Ectodermal cell (in vitro differentiated cells): ENCODE data around the gene HERPUD1. TPM values are rescaled to one million over a fixed set of nuclear protein-coding genes. Genes with fewer than 3 reads are reported as not detected.
"Not testable (repeated sequence)": the region's sequence is repeated elsewhere in the genome, so short reads cannot be mapped to it uniquely, and the experiment has no call there.

Experiments
- H3K27ac ChIP-seq: 2 replicates; pipeline ENCODE4 v1.7.0; 2013; ENCODE audit warnings: mild to moderate bottlenecking, low read depth, low read length; ENCODE audit not compliant: insufficient read depth, poor library complexity, severe bottlenecking
- H3K27me3 ChIP-seq: 2 replicates; pipeline ENCODE4 v1.7.0; 2013; ENCODE audit warnings: mild to moderate bottlenecking, low read length; ENCODE audit not compliant: insufficient read depth, control insufficient read depth, poor library complexity, severe bottlenecking
- H3K36me3 ChIP-seq: one replicate; pipeline ENCODE4 v1.7.0; 2013; ENCODE audit warnings: low read length; ENCODE audit not compliant: control insufficient read depth, insufficient read depth
- H3K4me1 ChIP-seq: one replicate; pipeline ENCODE4 v1.7.0; 2013; ENCODE audit warnings: low read length; ENCODE audit not compliant: control insufficient read depth, insufficient read depth
- H3K4me3 ChIP-seq: 2 replicates; pipeline ENCODE4 v1.7.0; 2013; ENCODE audit warnings: low read depth, low read length, control low read depth; ENCODE audit not compliant: insufficient read depth
- H3K9me3 ChIP-seq: 2 replicates; pipeline ENCODE4 v1.7.0; 2013; ENCODE audit warnings: mild to moderate bottlenecking, low read length, moderate library complexity; ENCODE audit not compliant: control insufficient read depth
- WGBS, 2 experiments: methylation state at CpG; one replicate each; pipeline ENCODE4 v1.1.7; 2013; ENCODE audit warnings: missing lambda C conversion rate in 2 of 2; 5-methylcytosine and 5-hydroxymethylcytosine counted together
- polyA plus RNA-seq, 4 experiments: library from polyadenylated mRNA; stranded (reverse); fragments of 50-300 nt; gene quantifications; one replicate each; pipeline ENCODE4 v1.2.3, GENCODE V29; 2013

Gene HERPUD1
- polyA plus RNA-seq (2013, experiment 1 of 4) = 20.1 TPM
- polyA plus RNA-seq (2013, experiment 2 of 4) = 24.4 TPM
- 24.8 TPM for polyA plus RNA-seq (2013, experiment 3 of 4)
- 25.9 TPM for polyA plus RNA-seq (2013, experiment 4 of 4)

GRCh38 chr16:56931892-56932720 is at the start of gene HERPUD1:
Gene HERPUD1 (plus strand): TSS chr16:56932142. CDS start chr16:56932245, 103 bp downstream.
- Histone ChIP-seq H3K4me3 (peak within 1 kb of the TSS; percentile 60), H3K9me3 (no peaks in the 10 kb centered on the region), H3K4me1 (peaks cover 9% of the 10 kb centered on the region), H3K27me3 (no peaks in the 10 kb centered on the region), H3K36me3 (no peaks in the 10 kb centered on the region), H3K27ac (peak within 1 kb of the TSS; percentile 90)
- 0% methylated on average over 83 of the region's 83 CpGs for WGBS, 2 experiments

GRCh38 chr16:56883586-56883985 is 48.4 kb upstream of the HERPUD1 start:
- peaks cover 3% of the 10 kb centered on the region for H3K9me3 ChIP-seq
- H3K36me3 ChIP-seq = no peaks in the 10 kb centered on the region
- no peaks in the 10 kb centered on the region for H3K27me3 ChIP-seq
- no peak overlapping the region for H3K4me3 ChIP-seq
- H3K27ac ChIP-seq = no peak overlapping the region
- WGBS, 2 experiments = 91 to 92% methylated on average over 2 of the region's 2 CpGs
- H3K4me1 ChIP-seq = no peaks in the 10 kb centered on the region

GRCh38 chr16:56884026-56884582 is 47.8 kb upstream of the HERPUD1 start:
- no peaks in the 10 kb centered on the region for H3K27me3 ChIP-seq
- 92 to 93% methylated on average over 14 of the region's 14 CpGs for WGBS, 2 experiments
- no peaks in the 10 kb centered on the region for H3K4me1 ChIP-seq
- H3K36me3 ChIP-seq = no peaks in the 10 kb centered on the region
- H3K27ac ChIP-seq = no peak overlapping the region
- peaks cover 3% of the 10 kb centered on the region for H3K9me3 ChIP-seq
- H3K4me3 ChIP-seq = no peak overlapping the region

GRCh38 chr16:56884929-56885328 is 47.0 kb upstream of the HERPUD1 start:
- H3K4me3 ChIP-seq, H3K9me3 ChIP-seq, H3K27me3 ChIP-seq, H3K36me3 ChIP-seq, H3K4me1 ChIP-seq, H3K27ac ChIP-seq: not testable (repeated sequence)
- 93 to 94% methylated on average over 13 of the region's 13 CpGs for WGBS, 2 experiments

GRCh38 chr16:56885446-56886162 is 46.3 kb upstream of the HERPUD1 start:
- Histone ChIP-seq H3K27ac (no peak overlapping the region), H3K4me1 (no peaks in the 10 kb centered on the region), H3K27me3 (no peaks in the 10 kb centered on the region), H3K4me3 (no peak overlapping the region), H3K9me3 (peaks cover 3% of the 10 kb centered on the region), H3K36me3 (no peaks in the 10 kb centered on the region)
- 88 to 90% methylated on average over 9 of the region's 9 CpGs for WGBS, 2 experiments

GRCh38 chr16:56886296-56886695 is 45.6 kb upstream of the HERPUD1 start:
- H3K4me1 ChIP-seq = no peaks in the 10 kb centered on the region
- H3K36me3 ChIP-seq = no peaks in the 10 kb centered on the region
- 93% methylated on average over 12 of the region's 12 CpGs for WGBS, 2 experiments
- no peak overlapping the region for H3K4me3 ChIP-seq
- H3K27me3 ChIP-seq = no peaks in the 10 kb centered on the region
- H3K9me3 ChIP-seq = peaks cover 3% of the 10 kb centered on the region
- H3K27ac ChIP-seq = no peak overlapping the region

- Histone ChIP-seq H3K27ac (no peak overlapping the region), H3K36me3 (no peaks in the 10 kb centered on the region), H3K9me3 (peaks cover 3% of the 10 kb centered on the region), H3K27me3 (no peaks in the 10 kb centered on the region), H3K4me1 (no peaks in the 10 kb centered on the region), H3K4me3 (no peak overlapping the region)
- 94% methylated on average over 9 of the region's 9 CpGs for WGBS, 2 experiments
Measured at GRCh38 chr16:56886826-56887225, 45.1 kb upstream of the HERPUD1 start.

- H3K27me3 ChIP-seq = no peaks in the 10 kb centered on the region
- peaks cover 3% of the 10 kb centered on the region for H3K9me3 ChIP-seq
- no peaks in the 10 kb centered on the region for H3K36me3 ChIP-seq
- H3K27ac ChIP-seq = no peak overlapping the region
- WGBS, 2 experiments = 92 to 94% methylated on average over 7 of the region's 7 CpGs
- no peaks in the 10 kb centered on the region for H3K4me1 ChIP-seq
- H3K4me3 ChIP-seq = no peak overlapping the region
Measured at GRCh38 chr16:56888806-56889205, 43.1 kb upstream of the HERPUD1 start.

- Histone ChIP-seq H3K27me3 (no peaks in the 10 kb centered on the region), H3K4me1 (no peaks in the 10 kb centered on the region), H3K4me3 (no peak overlapping the region), H3K9me3 (peaks cover 3% of the 10 kb centered on the region), H3K36me3 (no peaks in the 10 kb centered on the region), H3K27ac (no peak overlapping the region)
- 90 to 100% methylated on average over 5 of the region's 5 CpGs for WGBS, 2 experiments
Measured at GRCh38 chr16:56889206-56889605, 42.7 kb upstream of the HERPUD1 start.

GRCh38 chr16:56891685-56892084 is 40.3 kb upstream of the HERPUD1 start:
- 83% methylated on average over 11 of the region's 11 CpGs for WGBS, 2 experiments
- no peaks in the 10 kb centered on the region for H3K27me3 ChIP-seq
- no peak overlapping the region for H3K4me3 ChIP-seq
- no peaks in the 10 kb centered on the region for H3K4me1 ChIP-seq
- H3K9me3 ChIP-seq = no peaks in the 10 kb centered on the region
- no peaks in the 10 kb centered on the region for H3K36me3 ChIP-seq
- H3K27ac ChIP-seq = no peak overlapping the region
